GM19099 (cell line): ENCODE results near the gene FPGS.
A peak's percentile ranks its signal among the peaks of the same experiment; 100 is the strongest.

ENCODE experiments used
- POLR2A ChIP-seq: IDR thresholded peaks from 3 replicates; pipeline ENCODE4 v1.6.1; 2011; ENCODE audit warnings: low read depth; ENCODE audit not compliant: insufficient read length; ENCODE audit errors: extremely low read depth

Gene FPGS

GRCh38 chr9:127767909-127768331 is 34.8 kb upstream of the FPGS start:
- no peak for TF ChIP-seq POLR2A

DNA sequence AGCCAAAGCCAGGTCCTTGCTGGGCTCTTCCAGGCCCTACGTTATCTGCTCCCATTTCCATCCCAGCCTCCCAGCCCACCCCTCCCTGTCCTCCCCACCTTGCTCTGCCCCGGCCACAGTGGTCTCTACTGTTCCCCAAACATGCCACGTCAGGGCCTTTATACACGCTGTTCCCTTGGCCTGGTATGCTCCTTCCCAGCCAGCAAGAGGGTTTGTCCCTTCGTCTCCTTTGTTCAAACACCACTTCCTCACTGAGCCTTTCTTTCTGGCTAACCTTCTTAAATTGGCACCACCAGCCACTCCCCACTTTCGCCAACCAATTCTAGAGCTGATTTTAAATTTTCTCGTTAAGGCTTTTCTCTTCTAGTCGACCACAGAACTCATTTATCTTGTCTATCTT is 34.0 kb upstream of the FPGS start:
- no peak for TF ChIP-seq POLR2A

GRCh38 chr9:127769101-127769500 is 33.6 kb upstream of the FPGS start:
- TF ChIP-seq POLR2A: no peak

GRCh38 chr9:127769929-127770582 is 32.6 kb upstream of the FPGS start:
- no peak for TF ChIP-seq POLR2A

- no peak for TF ChIP-seq POLR2A
Observed at GRCh38 chr9:127770583-127770904, 32.1 kb upstream of the FPGS start.

DNA sequence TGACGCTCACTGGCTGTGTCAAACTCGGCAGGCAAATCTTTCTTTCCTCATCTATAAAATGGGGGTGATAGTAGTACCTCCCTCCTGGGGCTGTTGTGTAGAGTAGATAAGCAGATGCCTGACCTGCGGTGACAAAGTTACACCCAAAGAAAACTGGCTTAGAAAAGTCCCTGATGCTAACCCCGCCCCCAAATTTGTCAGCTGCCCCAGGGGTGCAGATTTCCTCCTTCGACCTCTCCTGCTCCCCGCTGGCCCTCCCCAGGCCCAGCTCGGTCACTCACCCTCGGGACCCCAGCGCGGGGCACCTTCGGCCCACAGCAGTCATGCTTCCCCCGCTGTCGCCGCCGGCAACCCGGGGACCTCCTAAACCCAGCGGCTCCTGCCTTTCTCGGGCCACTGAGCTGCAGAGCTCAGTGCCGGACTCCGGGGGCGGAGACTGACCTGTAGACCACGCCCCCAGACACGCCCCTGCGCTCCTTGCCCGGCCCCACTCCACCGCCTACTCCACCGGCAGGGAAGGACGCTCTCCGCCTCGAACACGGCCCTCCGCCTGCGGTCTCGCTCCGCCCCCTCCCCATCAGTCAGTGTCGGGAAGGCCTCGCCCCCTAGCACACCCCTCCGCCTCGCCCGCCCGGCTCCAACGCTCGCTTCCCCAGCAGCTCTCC is 31.6 kb upstream of the FPGS start:
- peak; percentile 22 for TF ChIP-seq POLR2A

GRCh38 chr9:127771570-127772189 is 31.0 kb upstream of the FPGS start:
- no peak for TF ChIP-seq POLR2A

GRCh38 chr9:127772603-127773002 is 30.1 kb upstream of the FPGS start:
- no peak for TF ChIP-seq POLR2A

DNA sequence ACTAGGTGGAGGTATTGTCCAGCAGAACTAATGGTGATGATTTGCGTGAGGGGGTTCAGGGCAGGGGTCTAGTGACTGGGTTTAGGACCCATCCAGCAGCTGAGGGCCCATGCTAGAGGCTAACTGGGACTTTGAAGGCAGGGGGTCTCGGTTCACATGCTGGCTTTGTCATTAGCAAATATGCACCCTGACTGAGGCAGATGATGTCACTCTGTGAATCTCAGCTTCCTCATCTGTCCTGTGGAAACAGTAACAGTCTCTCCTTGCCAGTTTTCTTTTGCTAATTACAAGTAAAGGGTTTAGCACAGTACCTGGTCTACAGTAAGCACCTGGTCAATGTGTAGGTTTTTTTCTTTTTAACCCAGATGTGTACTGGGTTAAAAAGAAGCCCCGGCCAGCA is 29.4 kb upstream of the FPGS start:
- no peak for TF ChIP-seq POLR2A

- TF ChIP-seq POLR2A: no peak
Observed at GRCh38 chr9:127773981-127774380, 28.7 kb upstream of the FPGS start.

DNA sequence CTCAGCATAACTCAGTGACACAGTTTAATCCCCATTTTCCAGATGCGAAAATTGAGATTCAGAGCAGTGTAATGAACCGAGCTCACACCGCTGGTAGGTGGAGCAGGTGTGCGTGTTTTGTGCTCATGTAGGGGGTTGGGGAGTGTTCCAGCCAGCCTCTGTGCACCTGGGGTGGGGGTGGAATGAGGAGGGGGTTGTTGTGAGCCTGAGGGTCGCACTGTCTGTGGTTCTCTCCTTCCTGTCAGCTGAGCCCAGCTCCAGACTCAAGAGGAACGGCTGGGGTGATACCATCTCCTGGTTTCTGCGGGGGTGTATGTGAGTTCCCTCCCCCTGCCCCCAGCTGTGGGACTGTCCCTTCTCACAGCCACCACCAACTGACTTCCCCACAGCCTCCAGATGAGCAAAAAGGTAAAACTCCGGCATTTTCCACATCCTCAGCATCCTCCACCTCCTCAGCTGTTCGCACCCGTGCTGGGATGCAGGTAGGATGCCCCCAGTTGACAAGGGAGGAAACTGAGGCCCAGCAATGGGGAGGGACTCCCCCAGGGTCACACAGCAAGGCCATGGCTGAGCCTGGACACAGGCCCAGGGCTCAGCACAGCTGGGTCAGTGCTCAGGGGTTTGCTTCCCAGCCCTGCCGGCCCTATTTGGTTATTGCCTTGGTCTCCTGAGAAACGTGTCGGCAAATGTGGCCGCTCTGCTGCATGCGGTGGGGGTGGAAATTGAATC is 26.3 kb upstream of the FPGS start:
- TF ChIP-seq POLR2A: peak; percentile 40

GRCh38 chr9:127776924-127777289 is 25.8 kb upstream of the FPGS start:
- no peak for TF ChIP-seq POLR2A

GRCh38 chr9:127777368-127777980 is 25.2 kb upstream of the FPGS start:
- no peak for TF ChIP-seq POLR2A

DNA sequence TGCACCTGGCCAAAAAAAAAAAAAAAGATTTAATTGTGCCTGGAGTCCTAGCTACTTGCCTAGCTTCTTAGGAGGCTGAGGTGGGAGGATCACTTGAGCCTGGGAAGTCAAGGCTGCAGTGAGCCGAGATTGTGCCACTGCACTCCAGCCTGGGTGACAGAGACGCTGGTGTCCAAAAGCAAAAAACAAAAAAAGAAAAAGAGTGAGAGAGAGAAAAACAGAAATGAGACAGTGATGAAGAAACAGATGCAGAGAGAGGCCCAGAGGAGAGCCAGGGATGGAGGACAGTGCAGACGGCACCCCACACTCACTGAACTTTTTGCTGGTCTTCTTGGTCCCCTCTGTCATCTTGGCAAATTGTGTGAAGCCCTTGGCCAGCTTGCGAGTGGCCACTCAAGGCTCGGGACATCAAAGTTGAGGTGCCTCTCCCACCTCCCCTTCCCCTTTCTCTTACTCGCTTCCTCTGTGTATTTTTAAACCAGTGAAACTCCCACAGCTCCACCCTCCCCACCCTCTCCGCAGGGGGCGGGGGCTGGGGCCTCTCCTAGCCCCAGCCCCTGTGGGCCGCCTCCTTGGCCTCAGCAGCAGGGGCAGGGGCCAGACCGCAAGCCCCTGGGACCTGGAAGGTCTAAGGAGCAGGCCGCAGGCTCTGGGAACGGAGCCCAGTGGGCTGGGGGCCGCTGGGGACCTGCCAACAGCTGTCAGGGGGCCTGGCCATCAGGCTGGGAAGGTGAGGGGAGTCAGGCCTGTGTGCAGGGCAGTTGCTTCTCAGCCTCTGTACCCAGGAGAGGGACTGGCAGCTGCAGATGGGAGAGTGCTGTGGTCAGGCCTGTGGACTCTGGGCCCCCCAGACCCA is 24.2 kb upstream of the FPGS start, which contains the start of gene SH2D3C:
TSS of gene SH2D3C (minus strand) at position 387 of the 856 bp plus-strand sequence. CDS start at position 348, 39 bp downstream.
- TF ChIP-seq POLR2A: peak; percentile 71
